Peyer's patch (tissue), 4 donors: ENCODE results near the gene USP53.

Experiments used
- CTCF ChIP-seq, 6 experiments: fragments of 450-650 bp in 4 of 6; fragments of 200-600 bp in 2 of 6; sonication (generic) in 1 of 6; IDR thresholded peaks; one replicate each; pipeline ENCODE4 v1.5.1; 2017 to 2019; ENCODE audit warnings: antibody characterized with exemption in 6 of 6, mild to moderate bottlenecking in 3 of 6, moderate library complexity in 1 of 6
- POLR2A ChIP-seq, 2 donors: fragments of 450-650 bp; IDR thresholded peaks; one replicate each; pipeline ENCODE4 v1.5.1; 2017; ENCODE audit warnings: antibody characterized with exemption in 2 of 2, mild to moderate bottlenecking in 2 of 2, moderate library complexity in 2 of 2

DNA sequence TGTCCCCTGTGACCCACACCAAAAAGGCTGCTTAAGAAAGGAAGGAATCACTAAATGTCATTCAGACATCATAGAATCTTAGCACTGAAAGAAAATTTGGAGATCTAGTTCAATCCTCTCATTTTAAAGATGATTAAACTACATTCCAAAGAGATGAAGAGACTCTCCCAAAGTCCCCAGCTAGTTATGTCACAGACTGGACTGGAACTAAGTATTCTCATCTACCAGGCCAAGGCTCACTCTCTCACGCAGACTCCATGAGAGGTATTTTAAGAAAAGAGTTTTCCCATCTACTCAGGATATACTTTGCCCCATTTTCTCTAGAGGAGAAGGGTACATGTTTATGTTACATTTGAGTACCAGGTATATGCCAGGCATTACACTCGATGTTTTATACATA lies 102.5 kb downstream of the USP53 start:
- TF ChIP-seq CTCF (IDR thresholded peaks at IDR 0.05), result no peak
- peak in 1 of 2 donors; percentile 13 for TF ChIP-seq POLR2A (IDR thresholded peaks at IDR 0.05)
